HG03565 (cell line): ENCODE data around the gene MXI1.

ENCODE experiments used
- ATAC-seq: cut with Tn5 transposase; IDR thresholded peaks from one replicate; pipeline ENCODE4 v1.9.1; 2021; ENCODE audit warnings: mild to moderate bottlenecking, moderate library complexity; ENCODE audit not compliant: unreplicated experiment

Gene MXI1

DNA sequence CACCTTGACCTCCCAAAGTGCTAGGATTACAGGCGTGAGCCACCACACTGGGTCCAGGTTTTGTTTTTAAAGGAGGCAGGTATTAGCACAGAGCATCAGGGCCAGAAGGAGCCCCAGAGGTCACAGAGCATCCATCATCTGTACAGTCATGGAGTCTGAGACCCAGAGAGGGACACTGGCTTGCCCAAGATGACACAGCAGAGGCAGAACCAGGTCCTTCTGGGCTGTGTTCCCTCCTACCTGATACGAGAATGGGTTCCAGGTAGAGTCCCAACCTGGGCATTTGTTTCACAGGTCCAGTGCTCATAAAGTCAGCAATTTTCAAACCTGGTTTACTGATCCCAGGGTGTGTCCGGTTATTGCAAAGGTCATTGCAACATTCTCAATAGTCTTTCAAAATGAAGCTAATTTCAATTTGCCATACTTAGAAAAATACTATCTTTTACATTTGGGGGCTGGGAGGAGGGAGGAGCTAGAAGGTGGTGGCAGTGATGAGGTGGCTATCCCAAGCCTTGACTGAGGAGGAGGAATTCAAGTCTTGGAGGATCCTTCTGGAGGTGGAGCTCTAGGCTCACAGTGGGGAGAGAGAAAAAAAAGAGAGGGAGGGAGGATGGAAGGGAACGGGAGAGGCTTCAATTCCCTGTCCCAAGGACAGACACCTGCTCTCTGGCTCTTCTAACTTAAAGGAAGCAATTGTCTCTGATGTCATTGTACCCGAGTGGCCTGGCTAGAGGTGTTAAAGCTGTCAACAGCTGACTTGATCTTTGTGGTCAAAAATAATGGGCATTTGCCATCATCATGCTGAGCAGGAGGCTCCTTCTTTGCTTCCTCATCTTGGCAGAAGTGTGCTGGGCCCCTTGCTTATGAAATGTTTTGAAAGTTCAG lies 8.1 kb downstream of the MXI1 start:
- ATAC-seq, result no peak

DNA sequence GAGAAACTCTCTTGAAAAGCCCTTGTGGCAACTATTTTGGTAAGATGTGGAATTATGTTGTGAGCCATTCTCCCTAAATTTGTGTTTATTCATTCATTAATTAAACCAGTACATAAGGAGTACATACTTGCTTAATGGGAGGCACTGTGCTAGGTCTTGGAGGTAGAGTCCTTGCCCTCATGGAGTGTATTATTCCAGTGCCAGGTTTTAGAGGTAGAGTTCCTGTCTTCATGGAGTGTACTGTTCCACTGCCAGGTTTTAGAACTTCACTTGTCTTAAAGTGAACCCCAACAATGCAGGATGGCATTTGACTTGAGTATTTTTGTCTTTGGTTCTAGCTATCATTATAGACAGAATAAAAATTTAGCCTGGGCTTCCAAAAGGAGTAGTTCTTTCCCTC lies 8.8 kb downstream of the MXI1 start:
- no peak for ATAC-seq

DNA sequence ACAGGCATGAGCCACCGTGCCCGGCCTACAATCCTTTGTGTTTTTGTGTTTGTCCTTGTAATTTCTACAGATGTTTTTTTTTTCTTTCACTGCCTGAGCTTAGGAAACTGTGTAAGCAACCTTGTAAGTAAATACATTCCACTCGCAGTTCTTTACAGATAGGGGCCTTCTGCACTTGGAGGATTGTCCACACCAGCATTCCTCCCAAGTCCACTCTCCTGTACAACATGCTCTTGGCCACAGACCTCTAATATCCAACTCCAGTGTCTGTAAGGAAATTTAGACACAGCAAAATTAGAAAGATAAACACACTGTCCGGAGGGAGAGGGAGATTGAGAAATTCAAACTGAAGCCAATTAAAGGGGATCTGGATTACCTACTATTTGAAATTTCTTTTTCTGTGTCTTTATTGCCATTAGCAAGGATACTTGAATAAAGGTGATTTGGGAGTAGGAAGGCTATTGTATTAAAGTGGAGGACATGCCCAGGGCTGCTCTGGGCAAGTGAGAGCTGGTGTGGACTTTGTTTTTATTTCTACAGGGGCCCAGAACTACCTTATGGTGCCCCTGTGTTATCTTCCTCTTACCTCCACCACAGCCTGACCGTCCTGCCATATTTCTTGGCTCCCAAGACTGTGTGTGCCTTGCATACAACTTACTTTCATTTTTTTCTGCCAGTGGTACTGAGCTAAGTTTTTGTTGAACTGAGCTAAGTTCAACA lies 9.7 kb downstream of the MXI1 start:
- ATAC-seq, result no peak

DNA sequence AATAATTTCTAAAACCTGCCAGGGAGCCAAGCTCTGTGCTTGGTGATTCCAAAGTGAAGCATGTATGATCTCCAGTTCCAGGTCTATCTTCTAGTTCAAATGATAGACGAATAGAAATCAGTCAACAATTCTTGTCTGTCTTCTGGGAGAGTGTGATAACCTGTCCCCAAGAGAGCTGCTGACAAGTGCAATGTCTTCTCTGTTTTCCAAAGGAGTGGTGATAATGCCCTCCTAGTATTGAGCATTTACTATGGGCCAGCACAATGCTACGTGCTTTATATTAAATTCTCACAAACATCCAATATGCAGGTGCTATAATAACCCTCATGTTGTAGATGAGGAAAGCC lies 10.2 kb downstream of the MXI1 start:
- ATAC-seq, result no peak

DNA sequence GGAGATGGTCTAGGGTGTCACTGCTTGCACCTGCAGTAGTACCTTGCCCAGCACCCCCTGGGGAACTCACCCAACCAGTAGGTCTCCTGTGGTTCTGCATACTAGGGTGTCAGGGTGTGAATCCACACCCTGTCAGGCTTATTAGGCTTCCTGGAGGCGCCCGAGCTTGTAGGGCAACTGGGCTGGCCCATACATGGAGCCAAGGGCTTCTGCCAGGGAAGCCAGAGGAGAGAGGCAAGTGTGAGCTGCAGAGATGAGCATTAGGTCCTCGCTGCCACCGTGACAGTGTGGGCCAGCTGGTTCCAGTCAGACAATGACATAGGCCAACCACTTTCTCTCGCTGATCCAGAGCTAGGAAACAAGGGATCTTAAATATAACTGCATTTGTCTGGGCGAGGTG lies 11.2 kb downstream of the MXI1 start:
- ATAC-seq, result no peak

DNA sequence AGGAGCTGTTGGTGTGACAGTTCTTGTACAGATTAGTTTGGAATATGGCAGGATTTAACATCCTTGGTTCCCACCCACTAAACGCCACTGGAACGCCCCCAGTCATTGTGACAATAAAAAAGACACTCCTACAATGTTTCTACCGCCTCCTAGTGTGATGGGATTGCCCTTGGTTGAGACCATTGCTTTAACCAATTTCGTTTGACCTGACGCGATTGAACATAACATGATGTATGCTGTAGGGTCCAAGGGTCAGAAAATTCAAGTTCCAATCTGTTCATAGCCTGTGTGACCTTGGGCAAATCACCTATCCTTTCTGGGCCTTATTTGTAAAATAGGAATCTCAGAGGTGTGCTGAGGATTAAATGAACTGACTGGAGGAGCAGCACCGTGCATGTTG lies 12.5 kb downstream of the MXI1 start:
- ATAC-seq, result no peak

DNA sequence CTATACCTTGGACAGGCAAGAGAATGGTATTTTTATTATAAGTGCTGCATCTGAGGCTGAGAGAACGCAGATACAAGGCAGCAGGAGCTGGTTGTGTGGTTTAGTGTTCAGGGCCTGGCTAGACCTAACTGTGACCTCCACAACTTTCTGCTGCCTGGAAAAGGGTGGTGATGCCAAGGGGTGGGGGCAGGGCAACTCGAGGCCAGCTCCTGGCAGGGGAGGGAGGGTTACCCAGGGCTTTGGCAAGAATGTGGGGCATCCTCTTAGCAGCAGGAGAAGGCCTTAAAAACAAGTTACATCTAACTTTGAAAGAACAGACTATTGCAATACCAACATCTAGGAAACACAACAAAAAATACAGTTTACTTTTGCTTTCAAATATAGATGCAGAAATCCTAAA lies 13.0 kb downstream of the MXI1 start:
- no peak for ATAC-seq

DNA sequence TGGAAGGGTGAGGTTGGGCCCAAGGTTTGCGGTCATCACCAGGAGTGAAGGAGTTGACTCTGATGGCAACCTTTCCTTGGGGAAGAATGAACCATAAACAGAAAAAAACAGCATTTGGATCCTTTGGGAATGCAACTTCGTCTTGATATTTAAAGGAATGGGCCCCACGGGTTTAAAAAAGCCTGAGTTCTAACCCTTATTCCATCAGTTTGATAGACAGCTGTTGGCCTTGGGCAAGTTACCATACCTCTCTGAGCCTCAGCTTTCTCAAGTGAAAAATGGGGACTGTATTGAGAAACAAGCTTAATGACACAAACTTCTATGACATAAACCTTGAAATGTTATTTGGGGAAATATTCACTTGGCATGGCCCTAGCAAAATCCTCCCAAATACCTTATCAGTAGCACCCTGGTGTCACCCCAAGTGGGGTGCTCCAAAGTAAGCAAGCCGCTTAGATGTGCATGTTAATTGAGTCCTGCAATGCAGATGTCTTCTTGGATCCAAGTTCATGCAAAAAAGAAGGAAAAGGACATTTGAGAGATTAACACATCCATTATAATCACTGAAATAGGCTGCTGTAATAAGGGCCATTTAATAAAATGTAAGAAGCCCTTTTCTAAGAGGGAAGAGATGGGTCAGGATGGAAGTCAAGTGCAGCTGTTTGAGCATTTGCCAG lies 13.8 kb downstream of the MXI1 start:
- ATAC-seq, result no peak

DNA sequence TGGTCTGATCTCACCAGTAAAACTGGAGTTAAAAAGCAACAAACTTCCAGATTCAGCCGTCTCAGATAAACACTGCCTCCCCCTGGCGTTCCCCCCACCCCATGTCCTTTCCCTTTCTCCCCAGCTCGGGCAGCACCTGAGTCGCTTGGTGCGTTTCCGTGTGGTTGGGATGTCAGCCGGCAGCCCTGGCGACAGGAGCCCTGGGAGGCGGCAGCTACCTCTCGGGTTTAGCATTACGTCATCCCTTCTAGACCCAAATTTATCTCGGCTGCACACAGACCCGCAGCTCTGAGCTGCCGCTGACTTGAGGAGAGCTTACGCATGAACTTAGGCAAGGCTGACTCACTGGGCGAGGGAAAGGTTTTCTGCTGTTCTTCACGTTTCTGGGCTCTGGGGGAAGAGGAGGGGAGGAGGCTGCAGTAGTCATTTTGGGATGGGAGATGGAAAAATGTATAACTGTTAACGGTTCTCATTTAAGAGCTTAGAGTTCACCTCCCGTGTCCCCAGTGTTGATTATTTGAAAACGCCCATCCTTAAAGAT lies 14.4 kb downstream of the MXI1 start:
- peak; percentile 46 for ATAC-seq

DNA sequence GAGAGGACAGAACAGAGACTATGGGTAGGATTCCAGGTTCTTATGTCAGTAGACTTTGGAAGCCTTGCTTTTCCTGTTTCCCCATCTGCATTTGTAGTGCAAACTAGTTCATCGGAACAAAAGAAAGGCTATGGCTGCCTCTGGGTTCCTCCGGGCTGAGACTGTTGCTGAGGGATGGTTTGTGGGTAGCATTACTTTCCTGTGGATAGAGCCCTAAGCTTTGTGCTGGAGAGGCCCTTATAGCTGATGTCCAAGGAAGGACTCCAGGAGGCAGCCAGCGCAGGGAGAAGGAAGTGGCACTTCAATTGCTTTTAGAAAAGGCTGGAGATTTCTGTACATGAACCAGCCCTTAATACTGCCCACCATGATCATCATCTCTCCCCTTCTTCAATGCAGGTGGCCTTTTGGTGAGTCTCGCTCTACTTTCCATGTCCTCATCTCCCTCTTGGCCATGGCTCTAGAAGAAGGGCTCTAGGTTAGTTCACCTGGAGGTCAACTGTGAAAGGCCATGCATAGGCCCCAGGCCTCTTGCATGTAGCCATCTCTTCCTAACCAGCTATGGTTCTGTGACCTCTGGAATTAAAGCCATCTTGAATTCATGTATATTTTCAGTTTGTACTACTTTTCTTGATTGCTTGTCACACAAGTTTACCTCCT lies 15.4 kb downstream of the MXI1 start:
- no peak for ATAC-seq

DNA sequence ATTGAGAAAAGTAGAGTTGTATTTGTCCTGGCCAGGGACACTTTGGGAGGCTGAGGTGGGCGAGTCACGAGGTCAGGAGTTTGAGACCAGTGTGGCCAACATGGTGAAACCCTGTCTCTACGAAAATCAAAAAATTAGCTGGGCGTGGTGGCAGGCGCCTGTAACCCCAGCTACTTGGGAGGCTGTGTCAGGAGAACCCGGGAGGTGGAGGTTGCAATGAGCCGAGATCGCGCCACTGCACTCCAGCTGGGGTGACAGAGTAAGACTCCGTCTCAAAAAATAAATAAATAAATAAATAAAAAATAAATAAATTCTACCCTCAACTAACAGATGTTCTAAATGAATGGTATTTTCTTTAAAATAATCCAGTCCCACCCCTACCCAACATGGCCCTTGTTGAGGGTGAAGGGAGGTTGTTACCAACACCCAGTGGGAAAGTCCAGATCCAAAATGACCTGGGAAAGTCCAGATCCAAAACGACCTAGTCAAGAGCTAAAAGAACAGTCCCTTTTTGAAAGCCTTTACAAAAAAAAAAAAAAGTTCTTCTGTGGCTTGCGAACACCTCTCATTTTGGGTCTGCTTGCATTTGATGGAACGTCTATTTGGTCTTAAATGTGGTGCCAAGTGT lies 16.0 kb downstream of the MXI1 start:
- no peak for ATAC-seq

DNA sequence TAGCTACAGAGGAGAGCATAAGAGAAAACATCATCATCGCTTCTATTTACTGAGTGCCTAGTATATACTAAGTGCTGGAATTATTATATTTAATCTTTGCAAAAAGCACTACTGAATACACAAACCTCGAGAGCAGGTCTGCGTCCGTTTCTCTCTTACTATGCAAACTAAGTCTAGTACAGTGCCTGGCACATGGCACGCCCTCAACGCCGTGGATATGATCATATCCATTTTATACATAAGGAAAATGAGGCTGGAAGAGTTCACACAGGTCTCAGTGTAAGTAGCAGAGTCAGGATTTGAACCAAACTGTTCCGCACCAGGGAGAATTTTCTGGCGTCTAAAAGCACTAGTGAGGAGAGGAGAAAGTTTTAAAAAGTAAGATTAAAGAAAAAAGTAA lies 17.6 kb downstream of the MXI1 start:
- no peak for ATAC-seq

DNA sequence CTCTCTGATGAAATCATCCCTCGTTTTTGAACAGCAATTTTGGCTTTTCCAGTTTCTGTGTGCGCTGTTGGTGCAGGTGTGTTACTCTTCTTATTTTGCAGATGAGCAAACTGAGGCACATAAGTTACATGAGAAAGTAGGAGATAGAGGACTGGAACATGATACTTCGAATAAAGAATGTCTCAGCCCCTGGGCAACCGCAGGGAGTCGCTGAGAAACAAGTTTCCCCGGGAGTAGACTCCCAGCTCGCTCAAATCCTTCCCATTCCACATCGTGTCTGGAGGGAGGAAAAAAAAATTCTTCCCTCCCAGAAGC lies 18.0 kb downstream of the MXI1 start:
- no peak for ATAC-seq

DNA sequence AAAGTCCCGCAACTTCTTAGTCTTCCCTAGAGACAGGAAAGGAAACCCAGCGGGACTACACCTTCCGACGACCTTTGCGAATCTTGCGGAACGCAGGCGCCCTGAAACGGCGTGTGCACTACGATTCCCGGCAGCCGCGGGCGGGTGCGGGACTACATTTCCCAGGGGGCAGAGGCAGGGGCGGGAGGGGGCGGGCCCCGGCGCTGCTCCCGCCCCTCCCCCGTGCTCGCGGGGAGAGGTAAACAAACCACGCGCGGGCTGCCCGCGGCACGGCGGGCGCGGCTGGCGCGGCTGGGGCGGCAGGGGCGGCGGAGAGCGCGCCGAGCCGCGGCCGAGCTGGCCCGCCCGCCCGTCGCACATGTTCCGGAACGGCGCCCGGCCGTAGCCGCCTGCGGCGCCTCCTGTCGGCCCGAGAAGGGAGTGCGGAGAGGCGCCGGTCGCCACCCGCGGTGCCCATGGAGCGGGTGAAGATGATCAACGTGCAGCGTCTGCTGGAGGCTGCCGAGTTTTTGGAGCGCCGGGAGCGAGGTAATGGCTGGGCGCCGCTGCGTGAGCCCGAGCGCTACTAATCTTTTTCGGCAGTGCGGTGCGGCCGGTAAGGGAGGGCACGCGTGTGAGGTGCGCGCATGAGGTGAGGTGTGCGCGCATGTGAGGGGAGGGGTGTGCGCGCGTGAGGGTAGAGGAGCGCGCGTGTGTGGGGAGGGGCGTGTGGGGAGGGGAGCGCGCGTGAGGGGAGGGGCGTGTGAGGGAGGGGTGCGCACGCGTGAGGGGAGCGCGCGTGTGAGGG lies 18.5 kb downstream of the MXI1 start:
- ATAC-seq, result peak; percentile 72

DNA sequence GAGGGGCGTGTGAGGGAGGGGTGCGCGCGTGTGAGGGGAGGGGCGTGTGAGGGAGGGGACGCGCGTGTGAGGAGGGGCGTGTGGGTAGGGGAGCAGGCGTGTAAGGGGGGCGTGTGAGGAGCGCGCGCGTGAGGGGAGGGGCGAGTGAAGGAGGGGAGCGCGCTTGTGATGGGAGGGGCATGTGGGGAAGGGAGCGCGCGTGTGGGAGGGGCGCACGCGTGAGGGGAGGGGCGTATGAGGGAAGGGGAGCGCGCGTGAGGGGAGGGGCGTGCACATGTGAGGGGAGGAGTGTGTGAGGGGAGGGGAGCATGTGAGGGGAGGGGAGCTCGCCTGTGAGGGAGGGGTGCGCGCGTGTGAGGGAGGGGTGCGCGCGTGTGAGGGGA lies 19.1 kb downstream of the MXI1 start:
- no peak for ATAC-seq

DNA sequence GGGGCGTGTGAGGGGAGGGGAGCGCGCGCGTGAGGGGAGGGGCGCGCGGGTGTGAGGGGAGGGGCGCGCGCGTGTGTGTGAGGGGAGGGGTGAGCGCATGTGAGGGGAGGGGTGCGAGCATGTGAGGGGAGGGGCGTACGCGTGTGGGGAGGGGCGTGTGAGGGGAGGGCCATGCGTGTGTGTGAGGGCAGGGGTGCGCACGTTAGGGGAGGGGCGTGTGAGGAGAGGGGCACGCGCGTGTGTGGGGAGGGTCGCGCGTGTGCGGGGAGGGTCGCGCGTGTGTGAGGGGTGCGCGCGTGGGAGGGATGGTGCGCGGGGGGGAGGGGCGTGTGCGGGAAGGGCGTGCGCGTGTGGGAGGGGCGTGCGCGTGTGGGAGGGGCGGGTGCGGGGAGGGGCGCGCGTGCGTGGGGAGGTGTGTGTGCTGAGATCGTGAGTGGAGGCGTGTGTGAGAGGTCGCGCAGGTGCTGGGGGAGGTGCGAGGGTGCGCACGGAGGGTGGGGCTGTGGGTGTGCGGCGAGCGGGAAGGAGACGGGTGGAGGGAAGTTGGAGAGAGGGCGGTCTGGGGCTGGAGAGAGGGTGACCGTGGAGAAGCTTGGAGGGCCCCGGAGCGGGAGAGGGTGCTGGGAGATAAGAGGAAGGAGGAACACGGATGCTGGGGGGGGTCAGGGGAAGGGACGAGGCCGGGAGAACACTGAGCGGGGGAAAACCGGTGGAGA lies 19.7 kb downstream of the MXI1 start:
- no peak for ATAC-seq

DNA sequence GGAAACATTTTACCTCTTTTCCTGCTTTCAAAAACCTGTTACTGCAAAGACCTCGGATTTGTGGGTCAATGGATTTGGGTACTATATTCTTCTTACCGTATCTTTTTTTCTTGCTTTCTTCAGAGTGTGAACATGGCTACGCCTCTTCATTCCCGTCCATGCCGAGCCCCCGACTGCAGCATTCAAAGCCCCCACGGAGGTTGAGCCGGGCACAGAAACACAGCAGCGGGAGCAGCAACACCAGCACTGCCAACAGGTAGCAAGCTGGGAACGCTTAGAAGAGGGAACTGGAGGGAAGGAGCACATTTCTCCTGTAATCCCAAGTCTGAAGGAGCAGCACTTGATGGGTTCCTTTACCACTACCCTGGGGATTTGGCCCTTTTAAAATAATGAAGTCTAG lies 20.7 kb downstream of the MXI1 start:
- ATAC-seq, result no peak

DNA sequence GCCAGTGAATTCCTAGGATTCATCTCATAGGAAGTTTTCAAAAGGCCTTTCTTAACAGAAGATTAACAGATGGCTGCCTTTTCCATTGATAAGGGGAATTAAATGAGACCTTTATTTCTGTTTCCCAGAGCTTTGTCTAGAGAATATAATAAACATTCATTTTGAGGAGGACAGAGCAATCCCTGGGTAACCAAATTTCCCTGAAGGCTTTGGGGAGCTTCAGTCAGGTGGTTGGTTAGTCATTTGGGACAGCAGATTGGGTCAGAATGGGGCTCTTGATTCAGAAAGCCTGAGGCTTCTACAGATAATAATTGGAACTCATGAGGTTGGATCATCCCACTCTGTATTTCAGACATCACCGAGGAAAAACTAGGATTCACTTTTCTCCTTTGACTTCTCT lies 21.8 kb downstream of the MXI1 start:
- ATAC-seq, result no peak

DNA sequence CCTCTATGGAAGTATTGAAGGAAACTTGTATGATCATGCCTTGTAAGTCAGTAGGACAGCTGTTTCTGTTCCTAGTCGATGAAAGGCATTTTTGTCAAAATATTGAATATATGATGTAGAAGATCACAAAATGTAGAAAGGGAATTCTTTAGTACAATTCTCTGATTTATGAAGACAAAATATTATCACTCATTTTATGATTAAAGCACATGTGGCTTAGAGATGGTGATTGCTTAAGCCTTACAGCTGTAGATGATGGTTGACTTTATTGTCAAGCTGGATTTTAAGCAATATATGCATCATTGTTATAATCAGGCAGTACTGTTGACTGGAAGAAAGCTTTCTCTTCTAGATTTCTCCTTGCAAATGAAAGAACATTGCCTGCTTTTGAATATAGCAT lies 26.4 kb downstream of the MXI1 start:
- ATAC-seq, result no peak
